Measurements from ENCODE around the gene RPL35A.
A peak's percentile ranks its signal among the peaks of the same experiment; 100 is the strongest.
"Not testable (repeated sequence)": the region's sequence is repeated elsewhere in the genome, so short reads cannot be mapped to it uniquely, and the experiment has no call there.

The RPL35A gene

DNA sequence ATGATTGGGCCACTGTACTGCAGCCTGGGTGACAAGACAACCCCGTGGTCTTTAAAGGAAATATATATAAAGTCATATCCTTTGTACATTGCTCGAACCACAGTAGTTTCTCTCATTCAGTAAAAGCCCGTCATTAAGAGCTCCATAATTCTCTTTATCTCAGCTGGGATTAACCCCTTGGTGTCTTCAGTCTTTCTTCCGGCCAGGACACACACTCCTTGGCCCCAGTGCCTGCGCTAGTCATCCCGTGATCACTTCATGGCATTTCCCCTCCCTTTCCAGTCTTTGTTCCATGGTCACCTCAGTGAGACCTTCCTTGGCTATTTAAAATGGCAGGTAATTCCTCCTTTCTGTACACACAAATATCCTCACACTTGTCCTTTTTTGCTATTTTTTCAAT is 3.3 kb downstream of the RPL35A start:
- Histone ChIP-seq H3K4me3 (ENCODE audit: low read depth in 1 of 2, low read length in 2 of 2) (no peak overlapping the region), H3K27ac (ENCODE audit: low read length) (no peak overlapping the region), H3K27me3 (ENCODE audit: low read depth, low read length) (no peaks in the 10 kb centered on the region), H3K4me1 (ENCODE audit: control insufficient read depth in 1 of 2, insufficient read depth in 2 of 2, low read length in 2 of 2) (peaks cover 0 to 37% of the 10 kb centered on the region in 2 donors), H3K36me3 (ENCODE audit: control insufficient read depth in 1 of 2, insufficient read depth in 2 of 2, low read length in 2 of 2) (peaks cover 33 to 62% of the 10 kb centered on the region in 2 donors), H3K9me3 (ENCODE audit: control insufficient read depth in 1 of 2, low read length in 2 of 2) (no peaks in the 10 kb centered on the region)

DNA sequence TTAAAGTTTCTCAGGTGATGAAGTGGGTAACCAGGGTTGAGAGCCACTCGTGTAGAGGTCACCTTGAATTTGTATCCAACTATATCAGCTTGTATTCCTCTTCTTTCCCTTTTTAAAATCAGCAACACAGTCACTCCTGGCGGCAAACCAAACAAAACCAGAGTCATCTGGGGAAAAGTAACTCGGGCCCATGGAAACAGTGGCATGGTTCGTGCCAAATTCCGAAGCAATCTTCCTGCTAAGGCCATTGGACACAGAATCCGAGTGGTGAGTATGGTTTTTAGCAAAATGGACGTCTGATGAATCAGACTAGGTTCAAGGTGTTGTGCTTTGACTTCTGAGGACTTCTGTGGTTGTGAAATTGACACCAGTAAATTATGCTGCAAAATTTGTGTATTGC is 3.9 kb downstream of the RPL35A start:
- Histone ChIP-seq H3K36me3 (ENCODE audit: control insufficient read depth in 1 of 2, insufficient read depth in 2 of 2, low read length in 2 of 2) (peaks cover 33 to 62% of the 10 kb centered on the region in 2 donors), H3K4me3 (ENCODE audit: low read depth in 1 of 2, low read length in 2 of 2) (no peak overlapping the region), H3K27ac (ENCODE audit: low read length) (no peak overlapping the region), H3K27me3 (ENCODE audit: low read depth, low read length) (no peaks in the 10 kb centered on the region), H3K4me1 (ENCODE audit: control insufficient read depth in 1 of 2, insufficient read depth in 2 of 2, low read length in 2 of 2) (peaks cover 0 to 42% of the 10 kb centered on the region in 2 donors), H3K9me3 (ENCODE audit: control insufficient read depth in 1 of 2, low read length in 2 of 2) (no peaks in the 10 kb centered on the region)

DNA sequence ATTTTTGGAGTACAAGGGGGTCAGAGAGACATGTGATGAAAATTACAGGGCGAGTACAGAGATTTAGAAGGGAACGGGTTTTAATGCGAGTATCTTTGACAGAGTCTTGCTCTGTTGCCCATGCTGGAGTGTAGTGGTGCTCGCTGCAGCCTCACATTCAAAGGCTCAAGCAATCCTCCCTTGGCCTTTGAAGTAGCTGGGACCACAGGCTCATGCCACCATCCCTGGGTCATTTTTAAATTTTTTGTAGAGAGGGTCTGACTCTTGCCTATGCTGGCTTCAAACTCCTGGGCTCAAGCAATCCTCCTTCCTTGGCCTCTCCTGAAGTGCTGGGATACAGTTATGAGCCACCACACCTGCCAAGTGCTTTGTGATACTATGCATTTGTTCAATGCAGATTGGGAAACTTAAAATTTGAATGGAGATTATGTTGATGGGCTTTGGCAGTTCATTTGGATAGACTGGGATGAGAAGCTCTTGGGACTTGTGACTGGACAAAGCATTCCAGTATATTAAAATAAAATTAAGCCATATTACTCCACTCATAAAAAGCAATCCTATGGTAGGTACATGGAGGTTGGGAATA is 6.0 kb downstream of the RPL35A start:
- H3K4me3 ChIP-seq (ENCODE audit: low read depth in 1 of 2, low read length in 2 of 2) = no peak overlapping the region
- H3K27me3 ChIP-seq (ENCODE audit: low read depth, low read length) = no peaks in the 10 kb centered on the region
- H3K4me1 ChIP-seq (ENCODE audit: control insufficient read depth in 1 of 2, insufficient read depth in 2 of 2, low read length in 2 of 2) = peaks cover 6 to 47% of the 10 kb centered on the region in 2 donors
- H3K9me3 ChIP-seq (ENCODE audit: control insufficient read depth in 1 of 2, low read length in 2 of 2) = no peaks in the 10 kb centered on the region
- no peak overlapping the region for H3K27ac ChIP-seq (ENCODE audit: low read length)
- peaks cover 33 to 64% of the 10 kb centered on the region in 2 donors for H3K36me3 ChIP-seq (ENCODE audit: control insufficient read depth in 1 of 2, insufficient read depth in 2 of 2, low read length in 2 of 2)

DNA sequence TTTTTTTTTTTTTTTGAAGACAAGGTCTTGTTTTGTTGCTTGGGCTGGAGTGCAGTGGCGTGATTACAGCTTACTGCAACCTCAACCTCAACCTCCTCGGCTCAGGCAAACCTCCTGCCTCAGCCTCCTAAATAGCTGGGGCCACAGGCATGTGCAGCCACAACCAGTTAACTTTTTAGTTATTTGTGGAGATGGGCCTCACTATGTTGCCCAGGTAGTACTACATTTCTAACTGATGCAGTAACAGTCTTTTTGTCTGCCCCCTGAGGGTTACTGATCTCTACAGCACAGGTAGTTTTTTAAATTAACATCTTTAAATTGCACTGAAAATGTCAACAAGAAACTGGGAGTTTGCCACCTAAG is 6.6 kb downstream of the RPL35A start:
- peak overlapping the region; percentile 54 for H3K27ac ChIP-seq (ENCODE audit: low read length)
- peaks cover 6 to 47% of the 10 kb centered on the region in 2 donors for H3K4me1 ChIP-seq (ENCODE audit: control insufficient read depth in 1 of 2, insufficient read depth in 2 of 2, low read length in 2 of 2)
- peaks cover 33 to 59% of the 10 kb centered on the region in 2 donors for H3K36me3 ChIP-seq (ENCODE audit: control insufficient read depth in 1 of 2, insufficient read depth in 2 of 2, low read length in 2 of 2)

DNA sequence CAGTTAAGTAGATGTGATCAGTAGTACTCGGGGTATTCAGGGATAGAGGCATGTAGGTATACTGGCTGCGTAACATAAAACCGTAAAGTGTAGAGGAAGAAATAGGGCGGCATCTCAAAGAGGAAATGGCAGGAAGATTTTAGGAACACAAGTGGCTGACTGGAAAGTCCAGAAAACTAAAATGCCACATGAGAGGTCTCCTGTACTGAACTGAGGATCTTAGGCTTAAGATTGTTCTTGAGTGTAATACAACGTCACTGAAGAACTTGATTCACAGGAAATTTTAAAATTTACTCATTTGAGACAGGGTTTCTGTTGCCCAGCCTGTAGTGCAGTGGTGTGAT is 7.8 kb downstream of the RPL35A start:
- H3K36me3 ChIP-seq (ENCODE audit: control insufficient read depth in 1 of 2, insufficient read depth in 2 of 2, low read length in 2 of 2) = peaks cover 33 to 50% of the 10 kb centered on the region in 2 donors

More for the DNA sequence above, 6.6 kb downstream of the RPL35A start:
- Histone ChIP-seq H3K9me3 (ENCODE audit: control insufficient read depth in 1 of 2, low read length in 2 of 2) (no peaks in the 10 kb centered on the region), H3K27me3 (ENCODE audit: low read depth, low read length) (no peaks in the 10 kb centered on the region), H3K4me3 (ENCODE audit: low read depth in 1 of 2, low read length in 2 of 2) (no peak overlapping the region)

DNA sequence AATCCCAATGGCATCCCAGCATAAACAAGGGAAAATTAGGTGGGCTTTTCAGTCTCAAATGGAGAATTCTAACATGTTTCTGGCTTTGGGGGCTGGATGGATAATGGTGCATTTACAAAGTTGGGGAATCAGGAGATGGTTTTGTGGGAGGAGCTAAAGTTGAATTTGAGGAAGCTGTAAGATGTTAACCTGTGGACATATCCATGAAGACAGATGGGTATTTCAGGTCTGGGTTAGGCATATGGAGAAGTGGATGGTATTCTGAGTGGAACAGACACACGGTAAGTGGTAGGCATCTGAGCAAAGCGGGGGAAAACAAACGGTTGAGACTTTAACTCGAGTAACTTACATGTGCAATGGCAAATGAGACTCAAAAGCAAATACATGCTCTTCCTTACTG is 8.4 kb downstream of the RPL35A start:
- Histone ChIP-seq H3K4me3 (ENCODE audit: low read depth in 1 of 2, low read length in 2 of 2) (no peak overlapping the region), H3K27me3 (ENCODE audit: low read depth, low read length) (no peaks in the 10 kb centered on the region), H3K9me3 (ENCODE audit: control insufficient read depth in 1 of 2, low read length in 2 of 2) (no peaks in the 10 kb centered on the region), H3K27ac (ENCODE audit: low read length) (no peak overlapping the region), H3K4me1 (ENCODE audit: control insufficient read depth in 1 of 2, insufficient read depth in 2 of 2, low read length in 2 of 2) (peaks cover 6 to 33% of the 10 kb centered on the region in 2 donors), H3K36me3 (ENCODE audit: control insufficient read depth in 1 of 2, insufficient read depth in 2 of 2, low read length in 2 of 2) (peaks cover 29 to 44% of the 10 kb centered on the region in 2 donors)

More for the DNA sequence above, 7.8 kb downstream of the RPL35A start:
- Histone ChIP-seq H3K4me1 (ENCODE audit: control insufficient read depth in 1 of 2, insufficient read depth in 2 of 2, low read length in 2 of 2) (peaks cover 6 to 38% of the 10 kb centered on the region in 2 donors), H3K27ac (ENCODE audit: low read length) (peak overlapping the region; percentile 54), H3K27me3 (ENCODE audit: low read depth, low read length) (no peaks in the 10 kb centered on the region), H3K9me3 (ENCODE audit: control insufficient read depth in 1 of 2, low read length in 2 of 2) (no peaks in the 10 kb centered on the region), H3K4me3 (ENCODE audit: low read depth in 1 of 2, low read length in 2 of 2) (peak overlapping the region in 1 of 2 donors; percentile 21)

DNA sequence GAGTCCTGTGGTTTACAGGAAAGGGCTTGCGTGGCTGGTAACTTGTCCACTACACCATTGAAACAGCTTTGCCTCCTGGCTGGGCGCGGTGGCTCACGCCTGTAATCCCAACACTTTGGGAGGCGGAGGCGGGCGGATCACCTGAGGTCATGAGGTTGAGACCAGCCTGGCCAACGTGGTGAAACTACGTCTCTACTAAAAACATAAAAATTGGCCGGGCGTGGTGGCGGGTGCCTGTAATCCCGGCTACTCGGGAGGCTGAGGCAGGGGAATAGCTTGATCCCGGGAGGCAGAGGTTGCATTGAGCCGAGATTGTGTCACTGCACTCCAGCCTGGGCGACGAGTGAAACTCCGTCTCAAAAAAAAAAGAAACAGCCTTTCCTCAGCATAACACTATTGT is 8.9 kb downstream of the RPL35A start:
- peaks cover 6 to 29% of the 10 kb centered on the region in 2 donors for H3K4me1 ChIP-seq (ENCODE audit: control insufficient read depth in 1 of 2, insufficient read depth in 2 of 2, low read length in 2 of 2)
- peaks cover 24 to 39% of the 10 kb centered on the region in 2 donors for H3K36me3 ChIP-seq (ENCODE audit: control insufficient read depth in 1 of 2, insufficient read depth in 2 of 2, low read length in 2 of 2)
- H3K9me3 ChIP-seq (ENCODE audit: control insufficient read depth in 1 of 2, low read length in 2 of 2); H3K27me3 ChIP-seq (ENCODE audit: low read depth, low read length): not testable (repeated sequence)
- peak overlapping the region; percentile 89 to 97 for H3K4me3 ChIP-seq (ENCODE audit: low read depth in 1 of 2, low read length in 2 of 2)
- H3K27ac ChIP-seq (ENCODE audit: low read length) = peak overlapping the region; percentile 74

DNA sequence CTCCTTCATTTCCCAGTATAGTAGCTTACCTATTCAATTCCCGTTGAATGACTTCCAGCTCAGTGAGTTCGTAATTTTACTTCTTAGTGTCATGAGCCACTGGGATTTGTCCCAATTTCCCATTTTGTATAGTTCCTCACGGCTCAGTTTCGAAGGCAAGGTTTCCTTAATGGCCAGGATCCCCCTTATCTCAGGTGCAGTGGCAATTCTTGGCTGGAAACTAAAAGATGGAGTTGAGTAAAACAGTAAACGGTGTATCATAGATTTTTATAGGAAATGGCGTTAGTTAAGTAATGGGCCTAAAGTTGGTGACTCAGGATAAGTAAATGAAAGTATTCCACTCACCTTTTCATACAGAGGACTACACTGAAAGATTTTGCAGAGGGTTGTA is 9.5 kb downstream of the RPL35A start:
- peaks cover 6 to 26% of the 10 kb centered on the region in 2 donors for H3K4me1 ChIP-seq (ENCODE audit: control insufficient read depth in 1 of 2, insufficient read depth in 2 of 2, low read length in 2 of 2)
- H3K4me3 ChIP-seq (ENCODE audit: low read depth in 1 of 2, low read length in 2 of 2) = peak overlapping the region; percentile 89 to 97
- H3K36me3 ChIP-seq (ENCODE audit: control insufficient read depth in 1 of 2, insufficient read depth in 2 of 2, low read length in 2 of 2) = peaks cover 18 to 33% of the 10 kb centered on the region in 2 donors
- peak overlapping the region; percentile 74 for H3K27ac ChIP-seq (ENCODE audit: low read length)
- no peaks in the 10 kb centered on the region for H3K9me3 ChIP-seq (ENCODE audit: control insufficient read depth in 1 of 2, low read length in 2 of 2)
- H3K27me3 ChIP-seq (ENCODE audit: low read depth, low read length) = no peaks in the 10 kb centered on the region

DNA sequence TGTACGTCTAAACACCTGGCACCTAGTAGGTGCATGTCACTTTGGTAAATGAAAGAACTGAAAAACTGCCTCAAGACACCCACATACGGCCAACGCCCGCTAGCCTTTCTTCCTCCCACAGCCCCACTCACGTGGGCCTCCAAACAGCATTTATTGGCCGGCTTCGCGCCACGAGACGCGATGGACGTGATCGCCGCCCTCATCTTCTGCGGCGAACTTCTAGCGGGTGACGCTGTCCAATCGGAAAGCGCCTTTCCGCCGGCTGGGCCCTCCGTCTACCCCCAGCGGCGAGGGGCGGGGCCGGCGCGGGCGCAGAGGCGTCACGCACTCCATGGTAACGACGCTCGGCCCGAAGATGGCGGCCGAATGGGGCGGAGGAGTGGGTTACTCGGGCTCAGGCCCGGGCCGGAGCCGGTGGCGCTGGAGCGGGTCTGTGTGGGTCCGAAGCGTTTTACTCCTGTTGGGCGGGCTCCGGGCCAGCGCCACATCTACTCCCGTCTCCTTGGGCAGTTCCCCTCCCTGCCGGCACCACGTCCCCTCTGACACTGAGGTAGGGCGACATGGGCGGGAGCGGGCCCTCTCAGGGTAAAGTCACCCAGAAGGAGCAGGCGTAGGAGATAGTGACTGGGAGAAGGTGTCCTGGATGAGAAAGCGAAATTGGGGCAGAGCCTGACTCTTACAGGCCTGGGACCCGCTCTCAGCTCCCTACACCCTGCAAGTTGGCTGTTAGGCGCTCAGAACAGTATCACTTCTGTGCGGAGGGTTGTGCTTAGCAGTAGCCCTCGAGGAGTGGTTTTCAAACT is 10.1 kb downstream of the RPL35A start, which contains the start of gene LMLN:
Gene LMLN, plus strand, starts transcription at position 327 of the 803 bp plus-strand sequence. Its CDS starts 29 bp downstream, at position 356.
- Histone ChIP-seq H3K27ac (ENCODE audit: low read length) (peak within 1 kb of the TSS; percentile 83), H3K9me3 (ENCODE audit: control insufficient read depth in 1 of 2, low read length in 2 of 2) (no peaks in the 10 kb centered on the region), H3K27me3 (ENCODE audit: low read depth, low read length) (no peaks in the 10 kb centered on the region), H3K4me3 (ENCODE audit: low read depth in 1 of 2, low read length in 2 of 2) (peak within 1 kb of the TSS; percentile 89 to 97), H3K36me3 (ENCODE audit: control insufficient read depth in 1 of 2, insufficient read depth in 2 of 2, low read length in 2 of 2) (peaks cover 12 to 27% of the 10 kb centered on the region in 2 donors), H3K4me1 (ENCODE audit: control insufficient read depth in 1 of 2, insufficient read depth in 2 of 2, low read length in 2 of 2) (peaks cover 6 to 26% of the 10 kb centered on the region in 2 donors)

DNA sequence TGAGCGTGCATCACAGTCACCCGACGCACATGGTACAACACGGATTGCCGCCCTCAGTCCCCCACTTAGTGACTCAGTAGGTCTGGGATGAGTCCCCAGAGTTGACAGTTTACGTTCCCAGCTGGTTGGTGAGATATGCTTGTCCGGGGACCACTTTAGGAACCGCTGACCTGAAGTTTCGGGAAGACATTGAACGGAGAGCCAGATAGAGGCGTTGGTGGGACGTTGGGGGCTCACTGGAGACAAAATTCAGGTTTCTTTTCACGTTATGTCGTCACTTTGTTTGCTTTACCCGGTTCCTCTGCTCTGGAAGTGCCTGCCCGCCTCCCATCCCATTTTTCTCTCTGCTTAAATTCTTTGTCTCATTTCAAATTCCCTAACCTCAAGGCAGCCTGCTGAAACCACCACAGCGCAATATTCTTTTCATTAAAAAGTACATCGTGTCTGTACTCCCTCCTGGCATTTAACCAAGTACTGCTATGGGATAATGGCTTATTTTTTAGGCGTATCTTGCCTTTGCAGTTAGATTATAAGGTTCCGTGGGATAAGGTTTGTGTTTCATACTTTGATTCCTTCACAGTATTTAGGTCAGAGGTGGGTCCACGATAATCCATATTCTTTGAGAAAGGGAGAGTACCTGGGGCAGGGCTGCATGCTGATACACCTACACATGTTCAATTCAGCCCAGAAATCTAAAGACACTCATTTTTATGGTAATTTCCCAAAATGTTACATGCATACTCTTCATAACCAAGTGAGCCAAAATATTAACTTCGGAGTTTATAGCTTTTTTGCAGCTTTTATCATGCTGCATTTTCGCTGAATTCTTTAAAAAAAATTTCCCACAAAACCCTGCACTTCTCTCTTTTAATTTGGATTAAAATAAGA is 10.9 kb downstream of the RPL35A start:
- H3K4me1 ChIP-seq (ENCODE audit: control insufficient read depth in 1 of 2, insufficient read depth in 2 of 2, low read length in 2 of 2) = peaks cover 6 to 26% of the 10 kb centered on the region in 2 donors
- H3K4me3 ChIP-seq (ENCODE audit: low read depth in 1 of 2, low read length in 2 of 2) = peak overlapping the region; percentile 89 to 97
- no peaks in the 10 kb centered on the region for H3K9me3 ChIP-seq (ENCODE audit: control insufficient read depth in 1 of 2, low read length in 2 of 2)
- no peaks in the 10 kb centered on the region for H3K27me3 ChIP-seq (ENCODE audit: low read depth, low read length)
- H3K36me3 ChIP-seq (ENCODE audit: control insufficient read depth in 1 of 2, insufficient read depth in 2 of 2, low read length in 2 of 2) = peaks cover 4 to 18% of the 10 kb centered on the region in 2 donors
- H3K27ac ChIP-seq (ENCODE audit: low read length) = peak overlapping the region; percentile 83

DNA sequence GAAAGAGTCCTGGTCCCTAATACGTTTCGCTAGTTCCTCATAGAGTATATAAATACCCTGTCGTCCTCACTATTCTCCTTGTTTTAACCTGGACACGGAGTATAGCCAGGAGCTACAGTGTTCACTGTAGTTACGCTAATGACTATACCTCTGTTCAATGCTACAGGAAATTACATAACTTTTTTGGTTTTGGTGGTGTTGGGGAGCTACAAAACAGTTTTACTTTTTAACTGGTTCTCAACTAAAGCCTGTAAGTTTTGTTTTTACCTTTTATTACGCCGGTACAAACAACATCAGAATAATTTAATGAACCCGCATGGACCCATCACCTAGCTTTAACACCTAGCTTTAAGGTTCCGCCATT is 11.6 kb downstream of the RPL35A start:
- H3K4me1 ChIP-seq (ENCODE audit: control insufficient read depth in 1 of 2, insufficient read depth in 2 of 2, low read length in 2 of 2) = peaks cover 6 to 26% of the 10 kb centered on the region in 2 donors
- peaks cover 0 to 12% of the 10 kb centered on the region in 2 donors for H3K36me3 ChIP-seq (ENCODE audit: control insufficient read depth in 1 of 2, insufficient read depth in 2 of 2, low read length in 2 of 2)
- peak overlapping the region; percentile 83 for H3K27ac ChIP-seq (ENCODE audit: low read length)
- peak overlapping the region in 1 of 2 donors; percentile 89 for H3K4me3 ChIP-seq (ENCODE audit: low read depth in 1 of 2, low read length in 2 of 2)
- H3K27me3 ChIP-seq (ENCODE audit: low read depth, low read length) = no peaks in the 10 kb centered on the region
- no peaks in the 10 kb centered on the region for H3K9me3 ChIP-seq (ENCODE audit: control insufficient read depth in 1 of 2, low read length in 2 of 2)

All from muscle layer of duodenum (tissue), 2 donors.